LNCAP (cell line): ENCODE measurements around the gene TMCC2.

Experiments used
- TF ChIP-seq, protein P1 (sequence below): fragments of 450-650 bp; IDR thresholded peaks from 2 replicates; pipeline ENCODE4 v1.5.1; 2017; ENCODE audit warnings: mild to moderate bottlenecking

TMCC2 gene, protein sequence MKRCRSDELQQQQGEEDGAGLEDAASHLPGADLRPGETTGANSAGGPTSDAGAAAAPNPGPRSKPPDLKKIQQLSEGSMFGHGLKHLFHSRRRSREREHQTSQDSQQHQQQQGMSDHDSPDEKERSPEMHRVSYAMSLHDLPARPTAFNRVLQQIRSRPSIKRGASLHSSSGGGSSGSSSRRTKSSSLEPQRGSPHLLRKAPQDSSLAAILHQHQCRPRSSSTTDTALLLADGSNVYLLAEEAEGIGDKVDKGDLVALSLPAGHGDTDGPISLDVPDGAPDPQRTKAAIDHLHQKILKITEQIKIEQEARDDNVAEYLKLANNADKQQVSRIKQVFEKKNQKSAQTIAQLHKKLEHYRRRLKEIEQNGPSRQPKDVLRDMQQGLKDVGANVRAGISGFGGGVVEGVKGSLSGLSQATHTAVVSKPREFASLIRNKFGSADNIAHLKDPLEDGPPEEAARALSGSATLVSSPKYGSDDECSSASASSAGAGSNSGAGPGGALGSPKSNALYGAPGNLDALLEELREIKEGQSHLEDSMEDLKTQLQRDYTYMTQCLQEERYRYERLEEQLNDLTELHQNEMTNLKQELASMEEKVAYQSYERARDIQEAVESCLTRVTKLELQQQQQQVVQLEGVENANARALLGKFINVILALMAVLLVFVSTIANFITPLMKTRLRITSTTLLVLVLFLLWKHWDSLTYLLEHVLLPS

DNA sequence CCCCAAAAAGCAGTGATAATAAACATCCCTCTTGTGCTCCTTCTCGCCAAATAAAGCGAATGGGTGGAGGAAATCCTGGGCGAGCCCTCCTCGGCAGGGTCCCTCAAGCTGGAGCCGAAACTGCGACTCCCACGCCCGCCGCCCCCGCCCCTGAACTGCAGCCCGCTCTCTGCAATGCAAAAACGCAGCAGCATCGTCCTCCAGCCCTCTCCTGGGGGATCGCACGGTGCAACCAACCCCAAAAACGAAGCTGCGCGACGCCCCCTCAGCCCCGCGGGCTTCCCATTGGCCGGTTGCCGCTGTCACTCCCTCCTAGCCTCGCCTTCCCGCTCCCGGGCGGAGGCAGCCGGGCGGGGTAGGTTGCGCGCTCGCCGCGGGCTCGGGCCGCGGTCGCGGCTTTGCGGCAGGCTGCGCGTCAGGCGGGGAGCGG, at the start of gene TMCC2:
TSS of gene TMCC2 (plus strand) at position 363 of the 430 bp plus-strand sequence. CDS start 619 bp downstream, outside the sequence.
- TF ChIP-seq, protein P1, sequence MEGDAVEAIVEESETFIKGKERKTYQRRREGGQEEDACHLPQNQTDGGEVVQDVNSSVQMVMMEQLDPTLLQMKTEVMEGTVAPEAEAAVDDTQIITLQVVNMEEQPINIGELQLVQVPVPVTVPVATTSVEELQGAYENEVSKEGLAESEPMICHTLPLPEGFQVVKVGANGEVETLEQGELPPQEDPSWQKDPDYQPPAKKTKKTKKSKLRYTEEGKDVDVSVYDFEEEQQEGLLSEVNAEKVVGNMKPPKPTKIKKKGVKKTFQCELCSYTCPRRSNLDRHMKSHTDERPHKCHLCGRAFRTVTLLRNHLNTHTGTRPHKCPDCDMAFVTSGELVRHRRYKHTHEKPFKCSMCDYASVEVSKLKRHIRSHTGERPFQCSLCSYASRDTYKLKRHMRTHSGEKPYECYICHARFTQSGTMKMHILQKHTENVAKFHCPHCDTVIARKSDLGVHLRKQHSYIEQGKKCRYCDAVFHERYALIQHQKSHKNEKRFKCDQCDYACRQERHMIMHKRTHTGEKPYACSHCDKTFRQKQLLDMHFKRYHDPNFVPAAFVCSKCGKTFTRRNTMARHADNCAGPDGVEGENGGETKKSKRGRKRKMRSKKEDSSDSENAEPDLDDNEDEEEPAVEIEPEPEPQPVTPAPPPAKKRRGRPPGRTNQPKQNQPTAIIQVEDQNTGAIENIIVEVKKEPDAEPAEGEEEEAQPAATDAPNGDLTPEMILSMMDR, result no peak

DNA sequence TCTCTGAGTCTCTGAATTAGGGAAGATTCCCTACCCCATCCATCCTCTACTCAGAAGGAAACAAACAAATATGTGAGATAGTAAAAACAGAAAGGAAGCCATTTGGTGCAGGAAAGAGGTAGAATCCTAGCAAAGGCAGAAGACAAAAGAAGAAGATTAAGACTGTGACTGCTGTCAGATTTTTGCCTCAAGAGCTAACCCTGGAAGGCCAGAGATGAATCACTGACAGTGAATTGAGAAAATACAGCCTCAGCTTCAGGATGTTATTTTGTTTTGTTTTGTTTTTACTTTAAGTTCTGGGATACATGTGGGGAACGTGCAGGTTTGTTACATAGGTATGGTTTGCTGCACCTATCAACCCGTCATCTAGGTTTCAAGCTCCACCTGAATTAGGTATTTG, 47.9 kb upstream of the TMCC2 start:
- TF ChIP-seq, protein P1, result no peak

DNA sequence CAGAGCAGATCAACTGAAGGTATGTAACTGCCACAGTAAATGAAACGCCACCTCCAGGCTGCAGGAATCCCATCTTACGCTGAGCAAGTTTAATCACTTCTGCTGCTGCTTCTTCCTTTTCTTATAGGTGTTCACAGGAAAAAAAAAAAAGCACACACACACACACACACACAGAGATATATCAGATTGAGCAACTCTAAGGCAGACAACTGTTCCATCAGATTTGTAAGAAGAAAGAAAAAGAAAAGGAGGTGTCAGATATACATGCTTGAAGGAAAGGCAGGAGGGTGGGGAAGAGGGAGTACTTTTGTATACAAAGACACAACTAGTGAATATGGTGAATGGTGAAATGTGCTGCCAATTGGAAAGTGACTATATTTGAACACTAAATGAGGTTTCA, 44.8 kb upstream of the TMCC2 start:
- TF ChIP-seq, protein P1, result no peak

DNA sequence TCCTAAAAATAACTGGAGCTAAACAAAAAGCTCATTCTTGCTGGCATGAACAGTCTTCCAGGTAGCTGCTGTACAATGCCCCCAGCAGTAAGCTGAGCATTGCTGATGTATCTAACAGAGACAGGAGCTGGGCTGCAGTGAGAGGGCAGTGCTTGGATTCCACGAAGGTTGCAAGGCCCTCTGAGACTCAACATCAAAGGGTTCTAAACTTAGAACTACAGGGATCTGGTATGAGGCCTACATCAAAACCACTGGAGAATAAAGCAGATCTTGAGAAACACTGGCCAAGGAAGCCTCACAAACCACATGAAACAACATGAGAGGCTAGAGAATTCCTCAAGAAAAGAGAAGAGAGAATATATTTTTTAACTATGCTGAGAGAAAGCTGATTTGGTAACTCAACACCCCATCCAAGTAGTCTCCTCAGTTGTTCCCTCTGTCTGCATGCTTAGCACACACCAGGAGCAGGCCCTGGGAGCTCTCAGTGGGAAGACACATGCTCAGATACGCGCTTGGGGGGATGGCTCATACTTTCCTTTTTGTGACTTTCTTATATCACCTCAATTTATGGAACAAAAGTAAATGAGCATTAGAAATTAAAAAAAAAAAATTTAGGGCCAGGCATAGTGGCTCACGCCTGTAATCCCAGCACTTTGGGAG, 43.9 kb upstream of the TMCC2 start:
- TF ChIP-seq, protein P1, result no peak

DNA sequence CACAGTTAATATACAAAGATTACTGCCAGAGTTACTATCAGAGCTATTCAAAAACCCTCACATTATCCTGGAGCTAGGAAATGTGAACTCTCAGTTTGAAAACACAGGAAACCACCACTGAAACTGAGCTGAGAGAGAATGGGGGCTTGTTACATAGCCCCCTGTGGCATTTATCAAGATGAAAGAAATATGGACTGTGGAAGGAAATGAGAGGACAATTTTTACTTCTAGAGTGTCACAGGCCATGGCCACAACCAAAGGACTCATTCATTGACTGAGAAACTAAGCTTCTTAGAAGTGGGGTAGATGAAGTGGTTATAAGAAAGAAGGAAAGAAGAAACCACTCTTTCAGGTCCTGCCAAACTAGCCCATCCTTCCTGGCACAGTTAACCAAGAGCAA, 41.6 kb upstream of the TMCC2 start:
- TF ChIP-seq, protein P1, result no peak

DNA sequence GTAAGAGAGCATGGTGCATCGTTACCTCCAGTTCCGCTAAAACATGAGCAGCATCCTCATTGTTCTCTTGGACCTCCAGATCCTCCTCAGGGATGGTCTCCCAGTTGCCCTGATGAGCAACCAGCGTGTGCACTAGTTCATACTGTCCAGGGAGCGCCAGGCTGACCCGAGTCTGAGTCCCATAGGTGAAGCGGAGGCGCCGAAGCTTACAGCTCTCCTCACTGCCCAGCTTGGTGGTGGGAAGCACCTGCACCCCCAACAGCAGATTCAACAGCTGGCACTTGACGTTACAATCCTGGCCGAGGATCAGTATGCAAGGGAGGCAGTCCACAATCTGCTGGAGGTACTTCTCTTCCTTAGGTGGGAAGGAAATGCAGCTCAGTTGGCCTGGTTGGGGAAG, 40.3 kb upstream of the TMCC2 start:
- TF ChIP-seq, protein P1, result no peak

DNA sequence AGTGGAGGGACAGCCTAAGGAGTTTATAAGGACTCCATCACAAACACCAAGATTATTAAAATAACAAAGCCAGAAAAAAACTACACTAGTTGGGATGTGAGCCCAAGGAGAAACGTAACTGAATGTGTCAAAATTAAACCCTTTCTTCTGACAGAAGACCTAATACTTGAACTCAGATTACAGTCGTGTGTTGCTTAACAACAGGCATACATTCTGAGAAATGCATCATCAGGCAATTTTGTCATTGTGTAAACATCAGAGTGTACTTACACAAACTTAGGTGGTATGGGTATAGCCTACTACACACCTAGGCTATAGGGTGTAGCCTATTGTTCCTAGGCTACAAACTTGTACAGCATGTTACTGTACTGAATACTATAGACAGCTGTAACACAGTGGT, 39.6 kb upstream of the TMCC2 start:
- TF ChIP-seq, protein P1, result no peak
